WTC11 (cell line): ENCODE measurements around the gene ADGRA1. TPM values are rescaled to one million over a fixed set of nuclear protein-coding genes. Genes with fewer than 3 reads are reported as not detected.

Source experiments
- ATAC-seq: fragments of 200-7000 bp; cut with Tn5 transposase; 2 replicates; pipeline ENCODE4 v1.10.0; 2021; ENCODE audit warnings: mild to moderate bottlenecking, moderate library complexity
- CTCF ChIA-PET: fragments of 300-600 bp; sonication (Branson Sonifier 250); formaldehyde crosslinking; loops from one replicate; lab custom pipeline; 2021; ENCODE audit warnings: antibody characterized with exemption; lab: Charles Lee
- POLR2A ChIA-PET: fragments of 350-600 bp; sonication (Branson Sonifier 250); formaldehyde crosslinking; loops from one replicate; lab custom pipeline; 2021; ENCODE audit warnings: antibody characterized with exemption; lab: Charles Lee
- DNase-seq: peaks from one replicate; pipeline ENCODE4 v3.0.0; 2021; ENCODE audit warnings: low spot score
- H3K27ac Mint-ChIP-seq: 2 replicates; pipeline ENCODE4 v1.8.0; 2021; ENCODE audit warnings: mixed read lengths
- H3K27me3 Mint-ChIP-seq: 2 replicates; pipeline ENCODE4 v1.8.0; 2021; ENCODE audit warnings: low read depth, mild to moderate bottlenecking, moderate library complexity, mixed read lengths
- H3K36me3 Mint-ChIP-seq: 2 replicates; pipeline ENCODE4 v1.8.0; 2021; ENCODE audit warnings: mixed read lengths
- H3K4me1 Mint-ChIP-seq: 2 replicates; pipeline ENCODE4 v1.8.0; 2022; ENCODE audit warnings: mixed read lengths
- H3K4me3 Mint-ChIP-seq: 2 replicates; pipeline ENCODE4 v1.8.0; 2021; ENCODE audit warnings: mild to moderate bottlenecking, moderate library complexity, mixed read lengths
- H3K9me3 Mint-ChIP-seq: 2 replicates; pipeline ENCODE4 v1.8.0; 2021; ENCODE audit warnings: mixed read lengths
- CBFB ChIP-seq: sonication (generic); formaldehyde crosslinking; IDR thresholded peaks from 2 replicates; pipeline ENCODE4 v1.8.1; 2022; ENCODE audit warnings: mild to moderate bottlenecking, low read depth, missing genetic modification reagents
- IRF2 ChIP-seq: sonication (generic); formaldehyde crosslinking; IDR thresholded peaks from 2 replicates; pipeline ENCODE4 v1.8.0; 2022; ENCODE audit warnings: low read depth, missing genetic modification reagents, borderline replicate concordance
- NR1H2 ChIP-seq: sonication (generic); formaldehyde crosslinking; IDR thresholded peaks from 2 replicates; pipeline ENCODE4 v1.9.0; 2021; ENCODE audit warnings: mild to moderate bottlenecking, moderate library complexity, missing genetic modification reagents
- NR2C2 ChIP-seq: sonication (generic); formaldehyde crosslinking; IDR thresholded peaks from 2 replicates; pipeline ENCODE4 v1.8.0; 2022; ENCODE audit warnings: mild to moderate bottlenecking, missing genetic modification reagents
- OVOL2 ChIP-seq: fragments of 250-450 bp; sonication (Bioruptor Pico); IDR thresholded peaks from 2 replicates; pipeline ENCODE4 v1.9.0; 2021; ENCODE audit warnings: mild to moderate bottlenecking, borderline replicate concordance
- RELA ChIP-seq: sonication (generic); formaldehyde crosslinking; IDR thresholded peaks from 2 replicates; pipeline ENCODE4 v1.8.1; 2022; ENCODE audit warnings: missing genetic modification reagents, mild to moderate bottlenecking, borderline replicate concordance
- SMAD3 ChIP-seq: sonication (generic); formaldehyde crosslinking; IDR thresholded peaks from 2 replicates; pipeline ENCODE4 v1.8.0; 2022; ENCODE audit warnings: missing genetic modification reagents, mild to moderate bottlenecking, borderline replicate concordance
- TEAD1 ChIP-seq: sonication (generic); formaldehyde crosslinking; IDR thresholded peaks from 2 replicates; pipeline ENCODE4 v1.8.0; 2022; ENCODE audit warnings: mild to moderate bottlenecking, missing genetic modification reagents
- TEAD4 ChIP-seq: sonication (generic); formaldehyde crosslinking; IDR thresholded peaks from 2 replicates; pipeline ENCODE4 v1.8.0; 2022; ENCODE audit warnings: mild to moderate bottlenecking, missing genetic modification reagents
- ZNF416 ChIP-seq: fragments of 250-450 bp; sonication (Bioruptor Pico); IDR thresholded peaks from 2 replicates; pipeline ENCODE4 v1.9.0; 2021; ENCODE audit warnings: mild to moderate bottlenecking, inconsistent platforms
- ZNF423 ChIP-seq: fragments of 250-450 bp; sonication (Bioruptor Pico); IDR thresholded peaks from 2 replicates; pipeline ENCODE4 v2.1.2; 2022; ENCODE audit warnings: mild to moderate bottlenecking, moderate library complexity
- total RNA-seq: library from RNA; stranded (reverse); gene quantifications from 3 replicates; pipeline ENCODE4 v1.2.3, GENCODE V29; 2021
- TF ChIP-seq, protein P1 (sequence below): fragments of 200-600 bp; IDR thresholded peaks from 2 replicates; pipeline ENCODE4 v1.8.0; 2022; ENCODE audit warnings: antibody characterized with exemption
- TF ChIP-seq, protein P2 (sequence below): sonication (generic); formaldehyde crosslinking; IDR thresholded peaks from 2 replicates; pipeline ENCODE4 v1.8.1; 2022; ENCODE audit warnings: missing genetic modification reagents, borderline replicate concordance
- TF ChIP-seq, protein P3 (sequence below): sonication (generic); formaldehyde crosslinking; conservative IDR thresholded peaks from 2 replicates; pipeline ENCODE4 v1.8.1; 2022; ENCODE audit warnings: mild to moderate bottlenecking, missing genetic modification reagents
- TF ChIP-seq, protein P4 (sequence below): sonication (generic); formaldehyde crosslinking; IDR thresholded peaks from 2 replicates; pipeline ENCODE4 v1.8.1; 2023; ENCODE audit warnings: mild to moderate bottlenecking, moderate library complexity, missing genetic modification reagents

ADGRA1 gene
- total RNA-seq, 1 experiment from 2014 or later: 0.20 TPM

DNA sequence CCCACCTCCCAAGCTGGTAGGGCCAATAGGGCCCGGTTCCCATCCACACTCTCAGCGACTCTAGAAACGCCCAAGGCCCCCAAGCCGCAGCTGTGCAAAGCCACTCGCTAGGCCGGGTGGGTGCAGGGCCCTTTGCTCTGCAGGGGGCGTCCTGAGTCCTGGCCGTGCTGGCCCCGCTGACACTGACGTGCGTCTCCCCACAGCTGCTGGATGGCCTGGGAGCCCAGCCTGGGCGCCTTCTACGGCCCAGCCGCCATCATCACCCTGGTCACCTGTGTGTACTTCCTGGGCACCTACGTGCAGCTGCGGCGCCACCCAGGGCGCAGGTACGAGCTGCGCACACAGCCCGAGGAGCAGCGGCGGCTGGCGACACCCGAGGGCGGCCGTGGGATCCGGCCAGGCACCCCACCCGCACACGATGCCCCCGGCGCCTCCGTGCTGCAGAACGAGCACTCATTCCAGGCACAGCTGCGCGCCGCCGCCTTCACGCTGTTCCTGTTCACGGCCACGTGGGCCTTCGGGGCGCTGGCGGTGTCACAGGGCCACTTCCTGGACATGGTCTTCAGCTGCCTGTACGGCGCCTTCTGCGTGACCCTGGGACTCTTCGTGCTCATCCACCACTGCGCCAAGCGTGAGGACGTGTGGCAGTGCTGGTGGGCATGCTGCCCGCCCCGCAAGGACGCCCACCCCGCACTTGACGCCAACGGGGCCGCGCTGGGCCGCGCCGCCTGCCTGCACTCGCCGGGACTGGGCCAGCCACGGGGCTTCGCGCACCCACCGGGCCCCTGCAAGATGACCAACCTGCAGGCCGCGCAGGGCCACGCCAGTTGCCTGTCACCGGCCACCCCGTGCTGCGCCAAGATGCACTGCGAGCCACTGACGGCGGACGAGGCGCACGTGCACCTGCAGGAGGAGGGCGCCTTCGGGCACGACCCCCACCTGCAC lies 40.7 kb downstream of the ADGRA1 start:
- no peak for DNase-seq
- H3K36me3 Mint-ChIP-seq: no peaks in the 10 kb centered on the region
- ChIA-PET CTCF (interaction anchor here (0.8 to 1.8 kb wide), 10 partner anchors 12 to 268 kb away, joined by 3 to 11 read pairs (median 4); no protein-coding TSS in a partner anchor), POLR2A (no interaction called here)
- no peak overlapping the region for H3K4me3 Mint-ChIP-seq
- no peaks in the 10 kb centered on the region for H3K9me3 Mint-ChIP-seq
- H3K4me1 Mint-ChIP-seq: no peaks in the 10 kb centered on the region
- no peaks in the 10 kb centered on the region for H3K27me3 Mint-ChIP-seq
- H3K27ac Mint-ChIP-seq: no peak overlapping the region
- TF ChIP-seq SMAD3 (CRISPR knock-in tag) (no peak), ZNF416 (CRISPR knock-in tag) (no peak), CBFB (CRISPR knock-in tag) (no peak), RELA (CRISPR knock-in tag) (peak; percentile 37; the same call in 1 of the 2 replicates), ZNF423 (CRISPR knock-in tag) (no peak), NR2C2 (no peak), TEAD4 (no peak)
- TF ChIP-seq, protein P1, sequence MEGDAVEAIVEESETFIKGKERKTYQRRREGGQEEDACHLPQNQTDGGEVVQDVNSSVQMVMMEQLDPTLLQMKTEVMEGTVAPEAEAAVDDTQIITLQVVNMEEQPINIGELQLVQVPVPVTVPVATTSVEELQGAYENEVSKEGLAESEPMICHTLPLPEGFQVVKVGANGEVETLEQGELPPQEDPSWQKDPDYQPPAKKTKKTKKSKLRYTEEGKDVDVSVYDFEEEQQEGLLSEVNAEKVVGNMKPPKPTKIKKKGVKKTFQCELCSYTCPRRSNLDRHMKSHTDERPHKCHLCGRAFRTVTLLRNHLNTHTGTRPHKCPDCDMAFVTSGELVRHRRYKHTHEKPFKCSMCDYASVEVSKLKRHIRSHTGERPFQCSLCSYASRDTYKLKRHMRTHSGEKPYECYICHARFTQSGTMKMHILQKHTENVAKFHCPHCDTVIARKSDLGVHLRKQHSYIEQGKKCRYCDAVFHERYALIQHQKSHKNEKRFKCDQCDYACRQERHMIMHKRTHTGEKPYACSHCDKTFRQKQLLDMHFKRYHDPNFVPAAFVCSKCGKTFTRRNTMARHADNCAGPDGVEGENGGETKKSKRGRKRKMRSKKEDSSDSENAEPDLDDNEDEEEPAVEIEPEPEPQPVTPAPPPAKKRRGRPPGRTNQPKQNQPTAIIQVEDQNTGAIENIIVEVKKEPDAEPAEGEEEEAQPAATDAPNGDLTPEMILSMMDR: no peak
- TF ChIP-seq, protein P2, sequence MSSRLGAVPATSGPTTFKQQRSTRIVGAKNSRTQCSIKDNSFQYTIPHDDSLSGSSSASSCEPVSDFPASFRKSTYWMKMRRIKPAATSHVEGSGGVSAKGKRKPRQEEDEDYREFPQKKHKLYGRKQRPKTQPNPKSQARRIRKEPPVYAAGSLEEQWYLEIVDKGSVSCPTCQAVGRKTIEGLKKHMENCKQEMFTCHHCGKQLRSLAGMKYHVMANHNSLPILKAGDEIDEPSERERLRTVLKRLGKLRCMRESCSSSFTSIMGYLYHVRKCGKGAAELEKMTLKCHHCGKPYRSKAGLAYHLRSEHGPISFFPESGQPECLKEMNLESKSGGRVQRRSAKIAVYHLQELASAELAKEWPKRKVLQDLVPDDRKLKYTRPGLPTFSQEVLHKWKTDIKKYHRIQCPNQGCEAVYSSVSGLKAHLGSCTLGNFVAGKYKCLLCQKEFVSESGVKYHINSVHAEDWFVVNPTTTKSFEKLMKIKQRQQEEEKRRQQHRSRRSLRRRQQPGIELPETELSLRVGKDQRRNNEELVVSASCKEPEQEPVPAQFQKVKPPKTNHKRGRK: no peak
- no peak for ATAC-seq

DNA sequence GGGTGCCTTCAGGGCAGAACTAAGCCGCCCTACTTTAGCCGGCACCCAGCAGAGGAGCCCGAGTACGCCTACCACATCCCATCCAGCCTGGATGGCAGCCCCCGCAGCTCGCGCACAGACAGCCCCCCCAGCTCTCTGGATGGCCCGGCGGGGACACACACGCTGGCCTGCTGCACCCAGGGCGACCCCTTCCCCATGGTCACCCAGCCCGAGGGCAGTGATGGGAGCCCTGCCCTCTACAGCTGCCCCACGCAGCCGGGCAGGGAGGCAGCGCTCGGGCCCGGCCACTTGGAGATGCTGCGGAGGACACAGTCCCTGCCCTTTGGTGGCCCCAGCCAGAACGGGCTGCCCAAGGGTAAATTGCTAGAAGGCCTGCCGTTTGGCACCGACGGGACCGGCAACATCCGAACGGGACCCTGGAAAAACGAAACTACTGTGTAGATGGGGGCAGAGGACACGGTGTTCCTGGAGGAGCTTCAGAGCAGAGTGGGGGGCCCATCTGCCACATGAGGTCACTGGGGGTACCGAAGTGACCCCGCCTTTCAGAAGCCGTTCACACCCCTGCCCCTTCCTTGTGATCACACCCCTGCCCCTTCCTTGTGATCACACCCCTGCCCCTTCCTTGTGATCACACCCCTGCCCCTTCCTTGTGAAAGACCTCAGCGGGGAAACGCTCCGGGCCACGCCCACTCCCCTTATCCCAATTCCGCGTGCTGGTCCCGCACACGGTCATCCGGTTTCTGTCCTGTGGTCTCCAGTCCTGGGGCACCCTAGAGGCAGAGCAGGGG lies 41.5 kb downstream of the ADGRA1 start:
- Mint-ChIP-seq H3K27me3 (no peaks in the 10 kb centered on the region), H3K4me3 (no peak overlapping the region), H3K27ac (no peak overlapping the region), H3K36me3 (no peaks in the 10 kb centered on the region)
- ATAC-seq: no peak
- POLR2A ChIA-PET: no interaction called here
- CTCF ChIA-PET: no interaction called here
- TF ChIP-seq IRF2 (CRISPR knock-in tag) (no peak), RELA (CRISPR knock-in tag) (no peak), ZNF416 (CRISPR knock-in tag) (no peak), ZNF423 (CRISPR knock-in tag) (no peak), NR1H2 (CRISPR knock-in tag) (no peak), OVOL2 (CRISPR knock-in tag) (no peak), TEAD1 (CRISPR knock-in tag) (no peak)
- TF ChIP-seq, protein P3, sequence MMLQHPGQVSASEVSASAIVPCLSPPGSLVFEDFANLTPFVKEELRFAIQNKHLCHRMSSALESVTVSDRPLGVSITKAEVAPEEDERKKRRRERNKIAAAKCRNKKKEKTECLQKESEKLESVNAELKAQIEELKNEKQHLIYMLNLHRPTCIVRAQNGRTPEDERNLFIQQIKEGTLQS (CRISPR knock-in tag): no peak
- TF ChIP-seq, protein P4, sequence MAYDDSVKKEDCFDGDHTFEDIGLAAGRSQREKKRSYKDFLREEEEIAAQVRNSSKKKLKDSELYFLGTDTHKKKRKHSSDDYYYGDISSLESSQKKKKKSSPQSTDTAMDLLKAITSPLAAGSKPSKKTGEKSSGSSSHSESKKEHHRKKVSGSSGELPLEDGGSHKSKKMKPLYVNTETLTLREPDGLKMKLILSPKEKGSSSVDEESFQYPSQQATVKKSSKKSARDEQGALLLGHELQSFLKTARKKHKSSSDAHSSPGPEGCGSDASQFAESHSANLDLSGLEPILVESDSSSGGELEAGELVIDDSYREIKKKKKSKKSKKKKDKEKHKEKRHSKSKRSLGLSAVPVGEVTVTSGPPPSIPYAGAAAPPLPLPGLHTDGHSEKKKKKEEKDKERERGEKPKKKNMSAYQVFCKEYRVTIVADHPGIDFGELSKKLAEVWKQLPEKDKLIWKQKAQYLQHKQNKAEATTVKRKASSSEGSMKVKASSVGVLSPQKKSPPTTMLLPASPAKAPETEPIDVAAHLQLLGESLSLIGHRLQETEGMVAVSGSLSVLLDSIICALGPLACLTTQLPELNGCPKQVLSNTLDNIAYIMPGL (CRISPR knock-in tag): no peak
- TF ChIP-seq, all 79 proteins: peak for 0
- Mint-ChIP-seq H3K9me3 (no peaks in the 10 kb centered on the region), H3K4me1 (no peaks in the 10 kb centered on the region)
- no peak for DNase-seq
